ENCODE results near the gene ERFL. TPM values are rescaled to one million over a fixed set of nuclear protein-coding genes. Genes with fewer than 3 reads are reported as not detected.
A peak's percentile ranks its signal among the peaks of the same experiment; 100 is the strongest.

Gene ERFL
- total and polyA plus RNA-seq, 2 of the 8 experiments (the other 6 are each of a cell fraction or from before 2014, with no cell fraction given) = 0.12 TPM; not detected in 1

GRCh38 chr19:41958367-41959055 lies 30.3 kb upstream of the ERFL start (continued):
- no peak for TF ChIP-seq FOSL1 (IDR thresholded peaks at IDR 0.05; ENCODE audit: insufficient read depth, low read depth, low read length)
- TF ChIP-seq MAFK (IDR thresholded peaks at IDR 0.05; ENCODE audit: low read depth, low read length) = no peak
- TF ChIP-seq TAF1 (IDR thresholded peaks at IDR 0.05; ENCODE audit: low read depth, low read length) = peak; percentile 82
- no peak for TF ChIP-seq CTCF (IDR thresholded peaks at IDR 0.05; ENCODE audit: control extremely low read depth in 1 of 3, insufficient read depth in 1 of 3, low read depth in 1 of 3, low read length in 3 of 3)

Measured in H1 (cell line).